GM12878 (cell line): Measurements from ENCODE around the gene FCN2. TPM values are rescaled to one million over a fixed set of nuclear protein-coding genes. Genes with fewer than 3 reads are reported as not detected.
A peak's percentile ranks its signal among the peaks of the same experiment; 100 is the strongest.

Source experiments
- ATAC-seq: fragments of 200-7000 bp; cut with Tn5 transposase; 3 replicates; pipeline ENCODE4 v1.9.1; 2020; ENCODE audit warnings: mild to moderate bottlenecking, moderate library complexity
- BruUV-seq: library from RNA; stranded (reverse); fragments of 400-500 nt; replicated peaks from 2 replicates; lab custom pipeline; 2021; lab: Mats Ljungman, UMichigan
- CTCF ChIA-PET: fragments of 300-600 bp; sonication (Branson Sonifier 250); formaldehyde crosslinking; extraction: SDS; loops from one replicate; lab custom pipeline; 2021; ENCODE audit warnings: inconsistent platforms; lab: Yijun Ruan, JAX
- POLR2A ChIA-PET: fragments of 350-600 bp; formaldehyde crosslinking; extraction: SDS; loops from one replicate; lab custom pipeline; 2021; ENCODE audit warnings: inconsistent platforms; lab: Charles Lee
- RAD21 ChIA-PET: fragments of 300-600 bp; sonication (Branson Sonifier 250); formaldehyde crosslinking; loops from one replicate; lab custom pipeline; 2023; ENCODE audit warnings: antibody characterized with exemption; ENCODE audit not compliant: unreplicated experiment; lab: Charles Lee
- SMC1A ChIA-PET: fragments of 300-600 bp; sonication (Branson Sonifier 250); formaldehyde crosslinking; loops from one replicate; lab custom pipeline; 2023; ENCODE audit not compliant: unreplicated experiment, uncharacterized antibody; lab: Charles Lee
- DNase-seq: peaks from one replicate; pipeline ENCODE4 v3.0.0-alpha.2; 2011; ENCODE audit warnings: low read depth, low spot score
- FAIRE-seq: peaks from 3 replicates; lab custom pipeline; 2011; peaks lifted over from hg19 to GRCh38; lab: Jason Lieb, UNC
- H2AFZ ChIP-seq: 2 replicates; pipeline ENCODE4 v1.6.0; 2011; ENCODE audit warnings: low read depth, low read length, control low read depth; ENCODE audit not compliant: control insufficient read depth
- H3K27ac ChIP-seq: 2 replicates; pipeline ENCODE4 v1.5.1; 2011; ENCODE audit warnings: control low read depth; ENCODE audit not compliant: control insufficient read depth, insufficient read depth
- H3K27me3 ChIP-seq, 2 experiments: replicated peaks in 1 of 2; 2 replicates each; pipeline versions ENCODE4 v1.6.0 to v1.6.1; 2011; ENCODE audit warnings: low read length in 1 of 2; ENCODE audit not compliant: control insufficient read depth in 2 of 2, insufficient read depth in 2 of 2
- H3K36me3 ChIP-seq, 2 experiments: 2 replicates each; pipeline ENCODE4 v1.5.1; 2011; ENCODE audit warnings: low read length in 1 of 2; ENCODE audit not compliant: control insufficient read depth in 2 of 2, insufficient read depth in 2 of 2
- H3K4me1 ChIP-seq: 2 replicates; pipeline ENCODE4 v1.6.1; 2011; ENCODE audit warnings: mild to moderate bottlenecking, low read length, moderate library complexity, mixed read lengths; ENCODE audit not compliant: control insufficient read depth, insufficient read depth
- H3K4me2 ChIP-seq: 2 replicates; pipeline ENCODE4 v1.6.0; 2011; ENCODE audit warnings: control low read depth; ENCODE audit not compliant: control insufficient read depth, insufficient read depth
- H3K4me3 ChIP-seq: fragments of 200-600 bp; sonication (generic); 2 replicates; pipeline ENCODE4 v1.5.1; 2016
- H3K79me2 ChIP-seq: 2 replicates; pipeline ENCODE4 v1.6.0; 2011; ENCODE audit warnings: low read length; ENCODE audit not compliant: control insufficient read depth, insufficient read depth
- H3K9ac ChIP-seq: 2 replicates; pipeline ENCODE4 v1.8.0; 2011; ENCODE audit warnings: low read length, control low read depth, mixed read lengths; ENCODE audit not compliant: control insufficient read depth, insufficient read depth
- H3K9me3 ChIP-seq: replicated peaks from 3 replicates; pipeline ENCODE4 v1.5.1; 2011; ENCODE audit warnings: mild to moderate bottlenecking, low read length; ENCODE audit not compliant: control insufficient read depth, insufficient read depth
- H4K20me1 ChIP-seq: 2 replicates; pipeline ENCODE4 v1.6.0; 2011; ENCODE audit not compliant: control insufficient read depth, insufficient read depth
- BCL3 ChIP-seq: IDR thresholded peaks from 2 replicates; pipeline ENCODE4 v1.6.1; 2011; ENCODE audit warnings: borderline replicate concordance, low read depth, mild to moderate bottlenecking, moderate library complexity, low read length; ENCODE audit not compliant: insufficient read depth, poor library complexity, severe bottlenecking
- CTCF ChIP-seq, 3 experiments: IDR thresholded peaks in 2 of 3; conservative IDR thresholded peaks in 1 of 3; 2 replicates each; pipeline ENCODE4 v1.5.1; 2011; ENCODE audit warnings: low read depth in 3 of 3, low read length in 3 of 3, mild to moderate bottlenecking in 3 of 3, control low read depth in 2 of 3, moderate library complexity in 2 of 3, inconsistent platforms in 1 of 3, mixed read lengths in 1 of 3; ENCODE audit not compliant: control insufficient read depth in 2 of 3, insufficient read depth in 1 of 3; ENCODE audit errors: extremely low read depth in 1 of 3
- EP300 ChIP-seq, 2 experiments: fragments of 150-350 bp in 1 of 2; IDR thresholded peaks; 2 replicates each; pipeline ENCODE4 v1.6.1; 2011 to 2012; ENCODE audit warnings: low read depth in 2 of 2, low read length in 2 of 2, borderline replicate concordance in 1 of 2, improper control_type of control experiment in 1 of 2, inconsistent platforms in 1 of 2; ENCODE audit not compliant: control insufficient read depth in 1 of 2
- FOXM1 ChIP-seq: IDR thresholded peaks from 2 replicates; pipeline ENCODE4 v1.6.1; 2012; ENCODE audit warnings: low read depth, mild to moderate bottlenecking, inconsistent platforms, low read length, moderate library complexity
- IRF4 ChIP-seq: IDR thresholded peaks from 2 replicates; pipeline ENCODE4 v1.6.1; 2011; ENCODE audit warnings: low read depth, low read length
- MEF2B ChIP-seq: fragments of 450-650 bp; IDR thresholded peaks from 2 replicates; pipeline ENCODE4 v1.6.1; 2018; ENCODE audit warnings: mild to moderate bottlenecking, moderate library complexity; ENCODE audit not compliant: partially characterized antibody, poor library complexity, severe bottlenecking
- NFYB ChIP-seq: IDR thresholded peaks from 2 replicates; pipeline ENCODE4 v1.6.1; 2011; ENCODE audit warnings: low read depth, mild to moderate bottlenecking, low read length, improper control_type of control experiment, moderate library complexity; ENCODE audit not compliant: insufficient read depth
- NR2C2 ChIP-seq: IDR thresholded peaks from 2 replicates; pipeline ENCODE4 v1.6.1; 2011; ENCODE audit warnings: borderline replicate concordance, low read depth; ENCODE audit not compliant: control insufficient read depth, insufficient read length
- RAD21 ChIP-seq: IDR thresholded peaks from 2 replicates; pipeline ENCODE4 v1.6.1; 2011; ENCODE audit warnings: mild to moderate bottlenecking, low read depth, low read length, moderate library complexity; ENCODE audit not compliant: insufficient read depth
- RELA ChIP-seq: fragments of 450-650 bp; IDR thresholded peaks from 2 replicates; pipeline ENCODE4 v1.8.0; 2014; ENCODE audit warnings: borderline replicate concordance; ENCODE audit not compliant: partially characterized antibody
- STAT3 ChIP-seq: IDR thresholded peaks from 2 replicates; pipeline ENCODE4 v1.6.1; 2011; ENCODE audit warnings: low read depth, low read length, improper control_type of control experiment
- WGBS: methylation state at CpG from one replicate; pipeline ENCODE4 v1.1.6; 2016; ENCODE audit warnings: low lambda C conversion rate; ENCODE audit not compliant: insufficient replicate concordance, insufficient coverage; ENCODE audit errors: missing lambda C conversion rate; 5-methylcytosine and 5-hydroxymethylcytosine counted together
- in situ Hi-C: fragments of 300-500 bp; cut with MboI; formaldehyde crosslinking; loops from 9 replicates; pipeline ENCODE4 v1.14.3; 2018; ENCODE audit warnings: mixed read lengths
- intact Hi-C: fragments of 100-400 bp; cut with micrococcal nuclease; formaldehyde crosslinking; loops from one replicate; pipeline ENCODE4 v1.14.2; 2022; ENCODE audit not compliant: unreplicated experiment
- polyA plus RNA-seq, 11 experiments: library from polyadenylated mRNA; depleted of rRNA in 4 of 11; unstranded in 6 of 11; stranded (reverse) in 5 of 11; fragments of >200 nt; fragmentation: Nextera tagmentation in 4 of 11; fragmentation: Illumina TruSeq in 1 of 11; extraction: Ambion mirVana in 4 of 11; extraction: Trizol in 1 of 11; gene quantifications; 1 replicate in 1 of 11; 2 replicates in 10 of 11; pipeline versions ENCODE4 v1.2.1 to v1.2.3, GENCODE V29; 2011 to 2016; ENCODE audit warnings: inconsistent platforms in 2 of 11, missing spikeins in 2 of 11, low read depth in 1 of 11
- total RNA-seq, 4 experiments: library from RNA; depleted of rRNA in 3 of 4; stranded (reverse); fragments of >200 nt in 3 of 4; fragmentation: Illumina TruSeq in 1 of 4; extraction: Trizol in 1 of 4; gene quantifications; 2 replicates each; pipeline versions ENCODE4 v1.2.1 to v1.2.3, GENCODE V29; 2013 to 2021

Gene FCN2
- total and polyA plus RNA-seq, 10 of the 15 experiments (the other 5 are each of a cell fraction or from before 2014, with no cell fraction given): not detected

DNA sequence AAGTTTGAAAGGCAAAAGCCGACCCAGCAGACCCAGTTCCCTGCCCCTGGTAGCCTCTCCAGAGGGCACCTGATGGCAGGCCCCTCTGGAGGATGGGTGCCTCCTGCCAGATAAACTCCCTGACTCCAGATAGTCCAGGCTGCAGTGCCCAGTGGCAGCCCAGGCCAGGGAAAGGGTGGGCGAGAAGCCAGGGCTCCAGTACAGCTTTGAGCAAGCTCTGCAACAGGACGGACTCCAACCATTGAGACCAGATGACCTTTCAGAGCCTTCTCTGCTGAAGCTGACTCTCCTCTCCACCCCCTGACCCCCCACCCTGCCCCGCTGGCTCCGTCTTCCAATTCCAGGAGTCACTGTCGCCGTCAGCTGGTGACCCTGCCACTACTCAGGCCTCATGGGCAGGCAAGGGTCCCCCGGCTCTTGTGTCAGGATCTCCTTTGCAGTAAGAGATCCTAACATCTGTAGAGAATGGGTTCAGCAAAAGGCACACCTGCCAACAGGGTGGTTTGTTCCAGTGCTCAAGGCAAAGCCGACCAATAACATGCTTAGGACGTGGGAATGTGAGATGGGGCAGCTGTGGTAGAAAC lies 52.6 kb downstream of the FCN2 start:
- peak overlapping the region; percentile 91 for H3K4me2 ChIP-seq
- CTCF ChIA-PET: interaction anchor here (1.0 to 1.4 kb wide), 2 partner anchors 50 to 75 kb away, joined by 3 to 5 read pairs; no protein-coding TSS in a partner anchor
- intact Hi-C loops: no loop called here

More for the DNA sequence above, 52.6 kb downstream of the FCN2 start:
- H3K9ac ChIP-seq: peak overlapping the region; percentile 24; the same call in 1 of the 2 replicates
- H2AFZ ChIP-seq: no peak overlapping the region
- DNase-seq (no peak), ATAC-seq (no peak), FAIRE-seq (no peak)
- H3K27ac ChIP-seq: peak overlapping the region; percentile 55
- BruUV-seq: no TSS peak
- no peaks in the 10 kb centered on the region for H3K9me3 ChIP-seq
- H3K27me3 ChIP-seq: no peaks in the 10 kb centered on the region
- SMC1A ChIA-PET: interaction anchor here (0.7 to 4.1 kb wide), 2 partner anchors 75 to 1602 kb away, joined by 3 to 15 read pairs; no protein-coding TSS in a partner anchor
- peak overlapping the region; percentile 66; the same call in 1 of the 2 replicates for H3K4me3 ChIP-seq
- no peaks in the 10 kb centered on the region for H3K36me3 ChIP-seq
- peaks cover 18% of the 10 kb centered on the region for H3K79me2 ChIP-seq
- WGBS: 31% methylated on average over 9 of the region's 10 CpGs
- peaks cover 87% of the 10 kb centered on the region for H3K4me1 ChIP-seq
- POLR2A ChIA-PET: no interaction called here
- RAD21 ChIA-PET: interaction anchor here (0.7 kb wide), 1 partner anchor 19 kb away, joined by 3 read pairs; no protein-coding TSS in a partner anchor
- in situ Hi-C loops: no loop called here
- no peaks in the 10 kb centered on the region for H4K20me1 ChIP-seq
- no peak for TF ChIP-seq EP300 (IDR thresholded peaks at IDR 0.05; ENCODE audit: borderline replicate concordance in 1 of 2, control insufficient read depth in 1 of 2, low read depth in 2 of 2, low read length in 2 of 2)
- no peak for TF ChIP-seq CTCF (IDR thresholded peaks at IDR 0.05 in 2 of 3, conservative IDR thresholded peaks at IDR 0.05 in 1 of 3; ENCODE audit: control insufficient read depth in 2 of 3, extremely low read depth in 1 of 3, insufficient read depth in 1 of 3, low read depth in 3 of 3, low read length in 3 of 3)
- no peak for TF ChIP-seq BCL3
- no peak for TF ChIP-seq IRF4
- TF ChIP-seq RAD21: no peak
- no peak for TF ChIP-seq MEF2B
- no peak for TF ChIP-seq RELA
- TF ChIP-seq STAT3: no peak
- TF ChIP-seq NFYB: no peak
- no peak for TF ChIP-seq NR2C2
- TF ChIP-seq FOXM1: no peak
